Measurements from ENCODE around the gene ZNF665. TPM values are rescaled to one million over a fixed set of nuclear protein-coding genes. Genes with fewer than 3 reads are reported as not detected.

The ZNF665 gene
- total RNA-seq, 2 donors from 2014 or later = 1.6 to 2.2 TPM

GRCh38 chr19:53161123-53161522 is 32.0 kb downstream of the ZNF665 start:
- no peak for TF ChIP-seq CTCF (IDR thresholded peaks at IDR 0.05)
- Histone ChIP-seq H3K27ac (no peak overlapping the region), H3K4me1 (no peaks in the 10 kb centered on the region), H3K36me3 (no peaks in the 10 kb centered on the region), H3K9ac (ENCODE audit: low read depth in 2 of 2, low read length in 2 of 2) (no peak overlapping the region), H3K4me3 (no peak overlapping the region), H3K27me3 (no peaks in the 10 kb centered on the region), H3K9me3 (peaks cover 12% of the 10 kb centered on the region)
- intact Hi-C loops (cut with DNase I) = no loop called here
- DNase-seq = no peak

GRCh38 chr19:53160350-53160749 is 32.8 kb downstream of the ZNF665 start:
- Histone ChIP-seq H3K36me3 (no peaks in the 10 kb centered on the region), H3K9me3 (peaks cover 4% of the 10 kb centered on the region), H3K27me3 (no peaks in the 10 kb centered on the region), H3K9ac (ENCODE audit: low read depth in 2 of 2, low read length in 2 of 2) (no peak overlapping the region), H3K4me1 (no peaks in the 10 kb centered on the region), H3K4me3 (no peak overlapping the region), H3K27ac (no peak overlapping the region)
- DNase-seq = no peak
- intact Hi-C loops (cut with DNase I) = no loop called here
- no peak for TF ChIP-seq CTCF (IDR thresholded peaks at IDR 0.05)

- H3K9ac ChIP-seq (ENCODE audit: low read depth in 2 of 2, low read length in 2 of 2) = peak overlapping the region; percentile 55 to 61
- no peaks in the 10 kb centered on the region for H3K9me3 ChIP-seq
- peak overlapping the region; percentile 50 for H3K4me3 ChIP-seq
- no peak for TF ChIP-seq CTCF (IDR thresholded peaks at IDR 0.05)
- peak; percentile 52 for DNase-seq
- H3K27me3 ChIP-seq = no peaks in the 10 kb centered on the region
- no peaks in the 10 kb centered on the region for H3K36me3 ChIP-seq
- peak overlapping the region; percentile 8 for H3K27ac ChIP-seq
- intact Hi-C loops (cut with DNase I) = no loop called here
- H3K4me1 ChIP-seq = no peaks in the 10 kb centered on the region
Observed at GRCh38 chr19:53158119-53158656, 35.0 kb downstream of the ZNF665 start.

- Histone ChIP-seq H3K27me3 (no peaks in the 10 kb centered on the region), H3K4me3 (peak overlapping the region; percentile 50), H3K27ac (no peak overlapping the region), H3K9me3 (no peaks in the 10 kb centered on the region), H3K4me1 (no peaks in the 10 kb centered on the region), H3K36me3 (no peaks in the 10 kb centered on the region), H3K9ac (ENCODE audit: low read depth in 2 of 2, low read length in 2 of 2) (peak overlapping the region in 1 of 2 donors; percentile 61)
- TF ChIP-seq CTCF (IDR thresholded peaks at IDR 0.05) = no peak
- intact Hi-C loops (cut with DNase I) = no loop called here
- no peak for DNase-seq
Observed at GRCh38 chr19:53157626-53158025, 35.5 kb downstream of the ZNF665 start.

GRCh38 chr19:53156850-53157249 is 36.3 kb downstream of the ZNF665 start:
- Histone ChIP-seq H3K4me3 (no peak overlapping the region), H3K9me3 (no peaks in the 10 kb centered on the region), H3K36me3 (no peaks in the 10 kb centered on the region), H3K27me3 (no peaks in the 10 kb centered on the region), H3K4me1 (no peaks in the 10 kb centered on the region), H3K9ac (ENCODE audit: low read depth in 2 of 2, low read length in 2 of 2) (no peak overlapping the region), H3K27ac (no peak overlapping the region)
- DNase-seq = no peak
- no peak for TF ChIP-seq CTCF (IDR thresholded peaks at IDR 0.05)
- intact Hi-C loops (cut with DNase I) = no loop called here

Measured in colonic mucosa (tissue), 4 donors.